GM19238 (cell line): Measurements from ENCODE around the gene CCDC158.
"Not testable (repeated sequence)": the region's sequence is repeated elsewhere in the genome, so short reads cannot be mapped to it uniquely, and the experiment has no call there.

Experiments used
- DNase-seq: peaks from one replicate; pipeline ENCODE4 v3.0.0; 2011; ENCODE audit warnings: low spot score; ENCODE audit not compliant: insufficient read length

CCDC158 gene

DNA sequence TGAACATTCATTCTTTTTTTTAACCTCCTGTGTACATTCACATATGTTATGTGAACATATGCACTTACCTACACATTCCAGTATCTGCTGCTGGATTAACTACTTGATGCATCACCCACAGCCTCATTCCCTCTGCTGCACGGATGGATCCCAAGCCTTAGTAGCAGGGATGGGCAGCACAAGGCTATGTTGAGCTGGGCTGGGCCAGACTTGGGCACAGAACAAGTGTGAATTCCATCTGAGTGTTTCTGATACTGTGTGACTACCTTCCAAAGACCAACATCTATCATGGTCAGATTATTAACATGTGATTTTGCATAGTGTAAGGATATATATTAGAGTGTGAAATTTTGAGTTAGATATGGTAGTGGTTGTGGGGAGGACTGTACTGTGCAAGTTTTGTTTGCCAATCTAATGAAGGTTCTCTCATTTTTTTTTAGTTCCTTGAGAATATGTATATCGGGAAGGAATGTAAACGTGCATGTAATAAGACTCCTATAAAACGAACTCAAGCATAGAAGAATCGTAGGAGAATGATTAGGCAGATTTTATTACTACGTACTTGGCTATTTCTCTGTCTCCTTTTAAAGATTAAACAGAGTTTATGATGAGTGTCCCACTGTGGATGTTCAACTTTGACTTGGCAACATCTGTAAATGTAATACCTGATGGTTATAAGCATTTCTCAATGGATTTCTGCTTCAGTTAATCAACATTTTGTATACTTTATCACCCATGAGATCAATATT, 137.8 kb downstream of the CCDC158 start:
- DNase-seq = no peak

- DNase-seq = not testable (repeated sequence)
Observed at GRCh38 chr4:76281594-76281993, 139.3 kb downstream of the CCDC158 start.

DNA sequence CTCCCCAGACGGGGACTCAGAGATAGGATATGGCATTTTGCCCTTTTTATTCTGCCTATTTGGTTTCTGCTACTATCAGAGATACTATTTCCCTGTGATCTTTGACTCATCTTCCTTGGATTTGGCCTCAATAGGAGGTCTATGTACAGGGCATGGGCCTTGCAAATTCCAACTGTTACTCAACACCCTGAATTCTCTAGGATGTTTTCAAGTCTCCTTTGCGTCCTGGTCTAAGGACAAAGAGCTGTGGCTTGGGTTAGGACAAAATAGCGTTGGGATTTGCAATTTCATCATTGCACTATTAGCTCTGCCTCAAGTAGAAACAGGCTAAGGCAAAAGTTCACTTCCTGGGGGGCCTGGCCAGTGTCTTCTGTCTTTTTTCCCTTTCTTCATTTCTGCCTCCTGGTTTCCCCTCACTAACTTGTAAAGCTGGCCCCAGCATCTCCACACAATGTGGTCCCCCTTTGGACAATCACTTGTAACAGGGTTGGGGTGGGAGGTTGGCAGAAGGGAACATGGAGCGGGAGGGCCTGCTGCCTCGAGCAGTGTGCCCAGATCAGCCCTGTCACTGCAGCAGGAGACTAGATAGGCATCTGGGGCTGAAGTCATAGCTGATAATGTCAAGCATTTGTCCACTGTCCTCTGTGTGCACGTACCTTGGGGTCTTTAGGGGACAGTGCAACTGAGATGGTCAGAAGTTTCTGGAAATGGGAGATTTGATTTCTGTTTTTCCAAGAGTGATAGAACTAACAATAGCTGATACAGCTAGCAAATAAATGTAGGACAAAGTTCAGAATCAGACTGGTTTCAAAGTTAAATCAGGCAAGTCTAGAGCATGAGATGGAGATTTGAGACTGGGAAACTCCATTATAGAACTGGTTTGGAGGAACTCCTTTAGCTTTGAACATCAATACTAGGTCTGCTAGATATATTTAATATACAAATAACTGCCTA, 140.2 kb downstream of the CCDC158 start:
- DNase-seq = no peak

DNA sequence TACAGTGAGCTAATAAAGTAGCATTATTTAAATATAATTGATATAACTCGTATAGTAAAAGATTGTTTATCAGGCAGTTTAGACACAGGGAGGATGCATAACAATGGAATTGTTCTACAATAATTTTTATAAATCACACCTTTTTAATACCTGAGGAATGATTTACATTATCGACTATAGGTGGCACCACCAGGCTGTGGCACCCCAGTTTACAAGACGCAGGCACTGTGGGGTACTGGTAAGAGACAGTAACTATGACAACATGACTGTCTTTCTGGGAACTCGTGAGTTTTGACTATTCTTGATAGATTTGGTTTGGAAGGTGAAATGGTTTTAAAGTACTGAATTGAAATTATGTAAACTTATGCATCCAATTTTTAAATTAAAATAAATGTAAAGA, 141.5 kb downstream of the CCDC158 start:
- no peak for DNase-seq

- DNase-seq = no peak
Observed at GRCh38 chr4:76278583-76278982, 142.4 kb downstream of the CCDC158 start.

DNA sequence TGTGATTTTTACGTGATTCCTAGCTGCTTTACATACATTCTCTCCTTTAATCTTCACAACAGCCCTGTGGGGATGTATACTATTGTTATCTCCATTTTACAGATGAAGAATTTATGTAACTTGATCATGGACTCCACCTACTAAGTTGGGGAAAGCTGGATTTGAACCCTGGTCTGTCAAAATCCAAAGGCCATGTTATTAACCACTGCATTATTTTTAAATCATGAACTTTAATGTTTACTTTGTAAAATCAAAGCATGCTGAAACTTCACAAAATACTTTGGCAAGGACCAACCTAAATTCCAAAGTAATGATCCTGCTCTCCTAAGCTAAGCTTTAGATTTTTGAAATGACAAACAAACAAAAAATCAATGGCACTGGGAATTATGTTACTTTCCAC, 143.3 kb downstream of the CCDC158 start:
- no peak for DNase-seq

DNA sequence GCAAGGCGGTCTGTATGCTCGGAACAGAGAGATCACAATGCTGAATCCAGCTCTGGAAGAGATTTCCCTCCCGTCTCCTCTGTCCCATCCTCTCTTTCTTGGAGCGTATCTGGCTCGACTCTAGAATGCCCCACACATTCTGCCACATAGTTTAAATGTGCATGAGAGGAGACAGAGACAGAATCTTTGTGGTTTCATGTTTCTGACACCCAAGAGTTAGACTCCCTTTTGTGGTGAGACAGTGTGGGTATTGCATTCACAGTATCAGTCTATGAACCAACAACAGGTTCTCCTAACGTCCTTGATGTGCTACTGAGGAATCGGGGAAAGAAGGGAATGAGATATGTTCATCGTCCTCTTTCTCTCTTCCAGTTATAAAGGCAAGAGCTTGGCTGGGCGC, 144.1 kb downstream of the CCDC158 start:
- DNase-seq = no peak

GRCh38 chr4:76275486-76276124, 145.3 kb downstream of the CCDC158 start:
- DNase-seq = no peak

DNA sequence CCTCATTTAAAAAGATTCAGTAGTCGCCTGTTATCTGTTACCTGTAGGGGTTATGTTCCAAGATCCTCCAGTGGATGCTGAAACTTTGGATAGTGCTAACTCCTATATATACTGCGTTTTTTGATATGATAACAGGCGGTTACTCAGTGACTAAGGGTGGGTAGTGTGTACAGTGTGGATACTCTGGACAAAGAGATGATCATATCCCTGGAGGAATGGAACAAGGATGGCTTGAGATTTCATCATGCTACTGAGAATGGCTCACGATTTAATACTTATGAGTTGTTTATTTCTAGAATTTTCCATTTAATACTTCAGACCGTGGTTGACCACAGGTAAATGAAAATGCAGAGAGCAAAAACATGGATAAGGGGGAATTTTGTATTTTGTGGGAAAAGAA, 147.9 kb downstream of the CCDC158 start:
- DNase-seq = no peak

DNA sequence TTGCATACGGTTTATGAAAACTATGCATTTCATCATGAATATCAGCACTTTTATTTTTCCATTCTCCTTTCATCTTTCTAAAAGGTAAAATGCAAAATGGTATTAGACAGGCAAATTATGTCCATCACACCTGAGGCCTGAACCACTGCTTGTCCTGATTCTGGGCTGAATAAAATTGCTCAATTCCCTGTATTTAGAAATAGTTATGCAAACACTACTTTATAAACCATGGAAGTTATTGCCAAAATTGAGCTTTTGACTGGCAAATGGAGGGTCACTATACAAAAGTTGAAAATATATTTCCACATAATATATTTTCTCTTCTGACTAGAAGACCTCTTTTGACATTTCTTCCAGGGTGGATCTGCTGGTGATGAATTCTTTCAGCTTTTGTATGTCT, 148.4 kb downstream of the CCDC158 start:
- no peak for DNase-seq

- DNase-seq = no peak
Observed at GRCh38 chr4:76272073-76272472, 148.9 kb downstream of the CCDC158 start.

- no peak for DNase-seq
Observed at GRCh38 chr4:76271248-76271647, 149.7 kb downstream of the CCDC158 start.

GRCh38 chr4:76270244-76271175, 150.4 kb downstream of the CCDC158 start:
- DNase-seq = no peak

GRCh38 chr4:76267811-76268210, 153.1 kb downstream of the CCDC158 start:
- DNase-seq = no peak

- no peak for DNase-seq
Observed at GRCh38 chr4:76266627-76267026, 154.3 kb downstream of the CCDC158 start.

- DNase-seq = no peak
Observed at GRCh38 chr4:76265631-76266218, 155.2 kb downstream of the CCDC158 start.
